SH-SY5Y (cell line): Measurements from ENCODE around the gene YWHAH.

Source experiments
- GATA2 ChIP-seq: IDR thresholded peaks from 2 replicates; pipeline ENCODE4 v1.6.1; 2011; ENCODE audit warnings: mild to moderate bottlenecking, low read depth, low read length
- GATA3 ChIP-seq: IDR thresholded peaks from 2 replicates; pipeline ENCODE4 v1.6.1; 2011; ENCODE audit warnings: low read depth, mild to moderate bottlenecking, low read length, moderate library complexity

GRCh38 chr22:31968022-31968421 is 23.7 kb downstream of the YWHAH start:
- TF ChIP-seq GATA3 (no peak), GATA2 (no peak)
